ENCODE measurements around the gene C1orf122. TPM values are rescaled to one million over a fixed set of nuclear protein-coding genes. Genes with fewer than 3 reads are reported as not detected.

C1orf122 gene
- total and polyA plus RNA-seq, 10 of the 15 experiments (the other 5 are each of a cell fraction or from before 2014, with no cell fraction given) = 1.6 to 35.8 (median 14.8) TPM

DNA sequence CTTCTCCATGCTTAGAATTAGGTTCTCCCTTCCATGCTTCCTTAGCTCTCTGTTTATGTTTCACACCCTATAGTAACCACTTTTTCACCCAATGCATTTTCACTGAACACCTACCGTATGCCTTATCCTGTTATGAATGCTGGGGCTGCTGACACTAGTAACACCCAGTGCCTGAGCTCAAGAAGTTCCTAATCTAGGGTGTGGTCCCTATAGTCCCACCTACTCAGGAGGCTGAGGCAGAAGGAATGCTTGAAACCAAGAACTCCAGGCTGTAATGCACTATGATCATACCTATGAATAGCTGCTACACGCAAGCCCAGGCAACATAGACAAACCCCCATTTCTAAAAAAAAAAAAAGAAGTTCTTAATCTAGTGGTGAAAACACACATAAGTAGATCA is 48.1 kb upstream of the C1orf122 start:
- in situ Hi-C loops (cut with MboI) (no loop called here), intact Hi-C loops (cut with micrococcal nuclease; ENCODE audit: unreplicated experiment) (no loop called here)
- ChIA-PET POLR2A (no interaction called here), CTCF (no interaction called here), RAD21 (ENCODE audit: unreplicated experiment) (no interaction called here), SMC1A (ENCODE audit: uncharacterized antibody, unreplicated experiment) (interaction anchor here (0.8 to 1.3 kb wide), 2 partner anchors 9 to 81 kb away, joined by 3 read pairs; no protein-coding TSS in a partner anchor)
- H3K9me3 ChIP-seq (replicated peaks; ENCODE audit: control insufficient read depth, insufficient read depth, low read length) = no peaks in the 10 kb centered on the region; the same call in 2 of the 3 replicates
- WGBS (ENCODE audit: insufficient coverage, insufficient replicate concordance, low lambda C conversion rate, missing lambda C conversion rate) = 27% methylated on average over 2 of the region's 2 CpGs
- H3K27ac ChIP-seq (ENCODE audit: control insufficient read depth, insufficient read depth) = no peak overlapping the region
- no peak overlapping the region for H3K4me3 ChIP-seq
- DNase-seq (ENCODE audit: low read depth, low spot score) = no peak
- no peak for FAIRE-seq
- ATAC-seq = no peak
- TF ChIP-seq, protein P1, sequence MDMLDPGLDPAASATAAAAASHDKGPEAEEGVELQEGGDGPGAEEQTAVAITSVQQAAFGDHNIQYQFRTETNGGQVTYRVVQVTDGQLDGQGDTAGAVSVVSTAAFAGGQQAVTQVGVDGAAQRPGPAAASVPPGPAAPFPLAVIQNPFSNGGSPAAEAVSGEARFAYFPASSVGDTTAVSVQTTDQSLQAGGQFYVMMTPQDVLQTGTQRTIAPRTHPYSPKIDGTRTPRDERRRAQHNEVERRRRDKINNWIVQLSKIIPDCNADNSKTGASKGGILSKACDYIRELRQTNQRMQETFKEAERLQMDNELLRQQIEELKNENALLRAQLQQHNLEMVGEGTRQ (IDR thresholded peaks at IDR 0.05; ENCODE audit: borderline replicate concordance, low read depth, low read length) = no peak
- TF ChIP-seq TCF7 (IDR thresholded peaks at IDR 0.05; ENCODE audit: borderline replicate concordance) (no peak), RUNX3 (IDR thresholded peaks at IDR 0.05; ENCODE audit: low read length) (no peak), TCF3 (IDR thresholded peaks at IDR 0.05; ENCODE audit: borderline replicate concordance, insufficient read depth, low read depth, low read length) (no peak), NKRF (conservative IDR thresholded peaks at IDR 0.05) (no peak), ZNF217 (IDR thresholded peaks at IDR 0.05) (no peak), STAT3 (IDR thresholded peaks at IDR 0.05; ENCODE audit: low read depth, low read length) (no peak), HCFC1 (IDR thresholded peaks at IDR 0.05; ENCODE audit: low read length) (no peak), IRF4 (IDR thresholded peaks at IDR 0.05; ENCODE audit: low read depth, low read length) (no peak), NR2F1 (conservative IDR thresholded peaks at IDR 0.05) (no peak)
- H3K4me2 ChIP-seq (ENCODE audit: control insufficient read depth, insufficient read depth) = no peak overlapping the region
- no peaks in the 10 kb centered on the region for H3K79me2 ChIP-seq (ENCODE audit: control insufficient read depth, insufficient read depth, low read length)
- H3K27me3 ChIP-seq (replicated peaks in 1 of 2; ENCODE audit: control insufficient read depth in 2 of 2, insufficient read depth in 2 of 2, low read length in 1 of 2) = peaks cover 2 to 3% of the 10 kb centered on the region in 2 experiments; a peak in 2 of 4 replicates
- H2AFZ ChIP-seq (ENCODE audit: control insufficient read depth, low read depth, low read length) = no peak overlapping the region
- no peaks in the 10 kb centered on the region for H3K36me3 ChIP-seq (ENCODE audit: control insufficient read depth in 2 of 2, insufficient read depth in 2 of 2, low read length in 1 of 2)
- no peaks in the 10 kb centered on the region; the same call in 1 of the 2 replicates for H3K4me1 ChIP-seq (ENCODE audit: control insufficient read depth, insufficient read depth, low read length)
- BruUV-seq (replicated peaks) = no TSS peak
- H3K9ac ChIP-seq (ENCODE audit: control insufficient read depth, insufficient read depth, low read length) = no peak overlapping the region
- no peaks in the 10 kb centered on the region for H4K20me1 ChIP-seq (ENCODE audit: control insufficient read depth, insufficient read depth)
